K562 (cell line): ENCODE results near the gene RARA. TPM values are rescaled to one million over a fixed set of nuclear protein-coding genes. Genes with fewer than 3 reads are reported as not detected.

Source experiments
- CCAR2 ChIP-seq: fragments of 200-400 bp; formaldehyde crosslinking; IDR thresholded peaks from 2 replicates; pipeline ENCODE4 v1.6.1; 2017; ENCODE audit warnings: mild to moderate bottlenecking, low read depth, low read length
- FOXA3 ChIP-seq, 2 experiments: fragments of 450-650 bp in 1 of 2; sonication (generic) in 1 of 2; formaldehyde crosslinking; IDR thresholded peaks in 1 of 2; conservative IDR thresholded peaks in 1 of 2; 2 replicates each; pipeline versions ENCODE4 v1.4.0 to v1.8.0; 2020 to 2022; ENCODE audit warnings: mild to moderate bottlenecking in 2 of 2, missing genetic modification reagents in 1 of 2
- NRF1 ChIP-seq, 2 experiments: fragments of 450-650 bp; IDR thresholded peaks in 1 of 2; conservative IDR thresholded peaks in 1 of 2; 2 replicates each; pipeline ENCODE4 v1.6.1; 2014; ENCODE audit warnings: mild to moderate bottlenecking in 2 of 2
- NUFIP1 ChIP-seq: fragments of 450-650 bp; IDR thresholded peaks from 2 replicates; pipeline ENCODE4 v1.6.1; 2018; ENCODE audit not compliant: partially characterized antibody
- PCBP2 ChIP-seq: fragments of 200-400 bp; formaldehyde crosslinking; IDR thresholded peaks from 2 replicates; pipeline ENCODE4 v1.6.1; 2018; ENCODE audit warnings: low read length, low read depth, mild to moderate bottlenecking, moderate library complexity; ENCODE audit not compliant: poor library complexity, severe bottlenecking
- RBFOX2 ChIP-seq: fragments of 200-400 bp; formaldehyde crosslinking; IDR thresholded peaks from 2 replicates; pipeline ENCODE4 v1.6.1; 2017; ENCODE audit warnings: low read depth, mild to moderate bottlenecking, low read length, moderate library complexity
- SMARCC2 ChIP-seq: fragments of 450-650 bp; IDR thresholded peaks from 2 replicates; pipeline ENCODE4 v1.6.1; 2017; ENCODE audit warnings: antibody characterized with exemption, moderate library complexity, mild to moderate bottlenecking, low read depth
- U2AF2 ChIP-seq: fragments of 200-400 bp; formaldehyde crosslinking; optimal IDR thresholded peaks from 2 replicates; pipeline ENCODE3; 2017; ENCODE audit warnings: low read depth, mild to moderate bottlenecking, low read length
- ZBTB26 ChIP-seq: fragments of 450-650 bp; formaldehyde crosslinking; IDR thresholded peaks from 2 replicates; pipeline ENCODE4 v1.4.0; 2022; ENCODE audit warnings: missing genetic modification characterization
- ZBTB33 ChIP-seq: sonication (generic); formaldehyde crosslinking; IDR thresholded peaks from 2 replicates; pipeline ENCODE4 v1.8.1; 2023; ENCODE audit warnings: mild to moderate bottlenecking, missing genetic modification reagents
- ZNF23 ChIP-seq: fragments of 250-450 bp; sonication (Bioruptor Pico); IDR thresholded peaks from 2 replicates; pipeline ENCODE4 v1.4.0; 2020; ENCODE audit warnings: mild to moderate bottlenecking
- ZNF24 ChIP-seq: fragments of 450-650 bp; IDR thresholded peaks from 2 replicates; pipeline ENCODE4 v1.6.1; 2016
- polyA plus RNA-seq, 8 experiments: library from polyadenylated mRNA; depleted of rRNA in 4 of 8; stranded (reverse) in 5 of 8; unstranded in 3 of 8; fragments of >200 nt; fragmentation: Nextera tagmentation in 2 of 8; fragmentation: Illumina TruSeq in 1 of 8; extraction: Ambion mirVana in 2 of 8; extraction: Trizol in 1 of 8; gene quantifications; 2 replicates each; pipeline versions ENCODE4 v1.2.1 to v1.2.3, GENCODE V29; 2011 to 2014; ENCODE audit warnings: inconsistent platforms in 1 of 8, missing spikeins in 1 of 8
- total RNA-seq, 7 experiments: library from RNA; depleted of rRNA in 6 of 7; stranded (reverse); fragments of >200 nt in 6 of 7; fragmentation: Illumina TruSeq in 2 of 7; extraction: Trizol in 2 of 7; gene quantifications; 2 replicates each; pipeline versions ENCODE4 v1.2.1 to v1.2.3, GENCODE V29; 2011 to 2021; ENCODE audit warnings: low replicate concordance in 1 of 7
- TF ChIP-seq, protein P1 (sequence below), 2 experiments: fragments of 450-650 bp; conservative IDR thresholded peaks; 2 replicates each; pipeline ENCODE4 v1.6.1; 2017; ENCODE audit warnings: mild to moderate bottlenecking in 2 of 2, moderate library complexity in 2 of 2
- TF ChIP-seq, protein P2 (sequence below): fragments of 250-450 bp; sonication (Bioruptor Pico); IDR thresholded peaks from 2 replicates; pipeline ENCODE4 v1.4.0; 2020; ENCODE audit warnings: mild to moderate bottlenecking, moderate library complexity, borderline replicate concordance
- TF ChIP-seq, protein P3 (sequence below), 2 experiments: IDR thresholded peaks in 1 of 2; conservative IDR thresholded peaks in 1 of 2; 2 replicates each; pipeline ENCODE4 v1.6.1; 2016; ENCODE audit warnings: low read depth in 2 of 2, mild to moderate bottlenecking in 1 of 2, missing compliant biosample characterization in 1 of 2, missing genetic modification characterization in 1 of 2, moderate library complexity in 1 of 2

RARA gene
- total and polyA plus RNA-seq, 9 of the 15 experiments (the other 6 are each of a cell fraction or from before 2014, with no cell fraction given): 0.10 to 28.0 (median 7.9) TPM

GRCh38 chr17:40287494-40288369 is 21.2 kb upstream of the RARA start, which contains the start of gene CDC6 (continued):
- TF ChIP-seq, protein P1, sequence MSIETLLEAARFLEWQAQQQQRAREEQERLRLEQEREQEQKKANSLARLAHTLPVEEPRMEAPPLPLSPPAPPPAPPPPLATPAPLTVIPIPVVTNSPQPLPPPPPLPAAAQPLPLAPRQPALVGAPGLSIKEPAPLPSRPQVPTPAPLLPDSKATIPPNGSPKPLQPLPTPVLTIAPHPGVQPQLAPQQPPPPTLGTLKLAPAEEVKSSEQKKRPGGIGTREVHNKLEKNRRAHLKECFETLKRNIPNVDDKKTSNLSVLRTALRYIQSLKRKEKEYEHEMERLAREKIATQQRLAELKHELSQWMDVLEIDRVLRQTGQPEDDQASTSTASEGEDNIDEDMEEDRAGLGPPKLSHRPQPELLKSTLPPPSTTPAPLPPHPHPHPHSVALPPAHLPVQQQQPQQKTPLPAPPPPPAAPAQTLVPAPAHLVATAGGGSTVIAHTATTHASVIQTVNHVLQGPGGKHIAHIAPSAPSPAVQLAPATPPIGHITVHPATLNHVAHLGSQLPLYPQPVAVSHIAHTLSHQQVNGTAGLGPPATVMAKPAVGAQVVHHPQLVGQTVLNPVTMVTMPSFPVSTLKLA (conservative IDR thresholded peaks at IDR 0.05): peak; percentile 83 to 95
- TF ChIP-seq ZBTB33 (peak; percentile 35; the same call in 1 of the 2 replicates), RBFOX2 (peak; percentile 100), NRF1 (conservative IDR thresholded peaks at IDR 0.05 in 1 of 2, IDR thresholded peaks at IDR 0.05 in 1 of 2) (peak; percentile 92 to 94), ZNF24 (0 out of 2 replicates have a peak, but pooled peaks have one; percentile 9), U2AF2 (no peak), NUFIP1 (no peak), ZBTB26 (CRISPR knock-in tag) (no peak), CCAR2 (no peak), SMARCC2 (no peak), PCBP2 (no peak), ZNF23 (CRISPR knock-in tag) (no peak), FOXA3 (CRISPR knock-in tag; conservative IDR thresholded peaks at IDR 0.05 in 1 of 2, IDR thresholded peaks at IDR 0.05 in 1 of 2) (no peak)
- TF ChIP-seq, protein P2, sequence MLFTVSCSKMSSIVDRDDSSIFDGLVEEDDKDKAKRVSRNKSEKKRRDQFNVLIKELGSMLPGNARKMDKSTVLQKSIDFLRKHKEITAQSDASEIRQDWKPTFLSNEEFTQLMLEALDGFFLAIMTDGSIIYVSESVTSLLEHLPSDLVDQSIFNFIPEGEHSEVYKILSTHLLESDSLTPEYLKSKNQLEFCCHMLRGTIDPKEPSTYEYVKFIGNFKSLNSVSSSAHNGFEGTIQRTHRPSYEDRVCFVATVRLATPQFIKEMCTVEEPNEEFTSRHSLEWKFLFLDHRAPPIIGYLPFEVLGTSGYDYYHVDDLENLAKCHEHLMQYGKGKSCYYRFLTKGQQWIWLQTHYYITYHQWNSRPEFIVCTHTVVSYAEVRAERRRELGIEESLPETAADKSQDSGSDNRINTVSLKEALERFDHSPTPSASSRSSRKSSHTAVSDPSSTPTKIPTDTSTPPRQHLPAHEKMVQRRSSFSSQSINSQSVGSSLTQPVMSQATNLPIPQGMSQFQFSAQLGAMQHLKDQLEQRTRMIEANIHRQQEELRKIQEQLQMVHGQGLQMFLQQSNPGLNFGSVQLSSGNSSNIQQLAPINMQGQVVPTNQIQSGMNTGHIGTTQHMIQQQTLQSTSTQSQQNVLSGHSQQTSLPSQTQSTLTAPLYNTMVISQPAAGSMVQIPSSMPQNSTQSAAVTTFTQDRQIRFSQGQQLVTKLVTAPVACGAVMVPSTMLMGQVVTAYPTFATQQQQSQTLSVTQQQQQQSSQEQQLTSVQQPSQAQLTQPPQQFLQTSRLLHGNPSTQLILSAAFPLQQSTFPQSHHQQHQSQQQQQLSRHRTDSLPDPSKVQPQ (CRISPR knock-in tag): no peak
- TF ChIP-seq, protein P3, sequence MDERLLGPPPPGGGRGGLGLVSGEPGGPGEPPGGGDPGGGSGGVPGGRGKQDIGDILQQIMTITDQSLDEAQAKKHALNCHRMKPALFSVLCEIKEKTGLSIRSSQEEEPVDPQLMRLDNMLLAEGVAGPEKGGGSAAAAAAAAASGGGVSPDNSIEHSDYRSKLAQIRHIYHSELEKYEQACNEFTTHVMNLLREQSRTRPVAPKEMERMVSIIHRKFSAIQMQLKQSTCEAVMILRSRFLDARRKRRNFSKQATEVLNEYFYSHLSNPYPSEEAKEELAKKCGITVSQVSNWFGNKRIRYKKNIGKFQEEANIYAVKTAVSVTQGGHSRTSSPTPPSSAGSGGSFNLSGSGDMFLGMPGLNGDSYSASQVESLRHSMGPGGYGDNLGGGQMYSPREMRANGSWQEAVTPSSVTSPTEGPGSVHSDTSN (CRISPR knock-in tag; IDR thresholded peaks at IDR 0.05; ENCODE audit: low read depth): no peak
- TF ChIP-seq, protein P3 (tag; conservative IDR thresholded peaks at IDR 0.05; ENCODE audit: low read depth): no peak
